Liver (tissue), 9 donors: ENCODE measurements around the gene CD96. TPM values are rescaled to one million over a fixed set of nuclear protein-coding genes. Genes with fewer than 3 reads are reported as not detected.

Experiments used
- DNase-seq: peaks from one replicate; pipeline ENCODE4 v3.0.0-alpha.2; 2017; ENCODE audit warnings: low spot score
- H3K27ac ChIP-seq, 2 donors: one replicate each; pipeline ENCODE4 v1.7.0; 2013; ENCODE audit warnings: inconsistent platforms in 2 of 2, low read length in 2 of 2, control low read depth in 1 of 2, low read depth in 1 of 2, mild to moderate bottlenecking in 1 of 2
- H3K27me3 ChIP-seq, 4 donors: one replicate each; pipeline versions ENCODE4 v1.6.1 to v1.7.0; 2013; ENCODE audit warnings: low read length in 3 of 4, inconsistent platforms in 1 of 4, mild to moderate bottlenecking in 1 of 4, moderate library complexity in 1 of 4; ENCODE audit not compliant: control insufficient read depth in 4 of 4, insufficient read depth in 4 of 4
- H3K36me3 ChIP-seq, 4 donors: one replicate each; pipeline versions ENCODE4 v1.6.1 to v1.7.0; 2013; ENCODE audit warnings: low read length in 3 of 4, mild to moderate bottlenecking in 3 of 4, low read depth in 1 of 4, moderate library complexity in 1 of 4; ENCODE audit not compliant: control insufficient read depth in 4 of 4, insufficient read depth in 3 of 4
- H3K4me1 ChIP-seq, 4 donors: one replicate each; pipeline versions ENCODE4 v1.6.1 to v1.7.0; 2013; ENCODE audit warnings: low read length in 3 of 4, mild to moderate bottlenecking in 3 of 4, moderate library complexity in 1 of 4; ENCODE audit not compliant: control insufficient read depth in 4 of 4, insufficient read depth in 4 of 4
- H3K4me3 ChIP-seq, 3 donors: one replicate each; pipeline versions ENCODE4 v1.6.1 to v1.7.0; 2013; ENCODE audit warnings: low read length in 3 of 3, control low read depth in 1 of 3, low read depth in 1 of 3, mild to moderate bottlenecking in 1 of 3
- H3K9ac ChIP-seq, 2 donors: one replicate each; pipeline ENCODE4 v1.7.0; 2013; ENCODE audit warnings: low read length in 2 of 2, mild to moderate bottlenecking in 2 of 2, moderate library complexity in 2 of 2, control low read depth in 1 of 2, low read depth in 1 of 2
- H3K9me3 ChIP-seq, 4 donors: one replicate each; pipeline versions ENCODE4 v1.6.1 to v1.7.0; 2013; ENCODE audit warnings: low read length in 3 of 4; ENCODE audit not compliant: control insufficient read depth in 4 of 4
- EGR1 ChIP-seq, 2 donors: IDR thresholded peaks; 2 replicates each; pipeline ENCODE4 v1.6.1; 2016 to 2018; ENCODE audit warnings: antibody characterized with exemption in 2 of 2, low read depth in 2 of 2
- FOXA1 ChIP-seq: IDR thresholded peaks from 2 replicates; pipeline ENCODE4 v1.6.1; 2016; ENCODE audit warnings: antibody characterized with exemption
- FOXA2 ChIP-seq: IDR thresholded peaks from 2 replicates; pipeline ENCODE4 v1.6.1; 2016; ENCODE audit warnings: antibody characterized with exemption
- GABPA ChIP-seq, 2 donors: IDR thresholded peaks in 1 of 2; conservative IDR thresholded peaks in 1 of 2; 2 replicates each; pipeline ENCODE4 v1.6.1; 2016; ENCODE audit warnings: antibody characterized with exemption in 2 of 2, mild to moderate bottlenecking in 1 of 2, moderate library complexity in 1 of 2
- HNF4A ChIP-seq, 2 donors: conservative IDR thresholded peaks; 2 replicates each; pipeline ENCODE4 v1.6.1; 2016; ENCODE audit warnings: antibody characterized with exemption in 2 of 2, mild to moderate bottlenecking in 2 of 2
- HNF4G ChIP-seq: IDR thresholded peaks from 2 replicates; pipeline ENCODE4 v1.6.1; 2016; ENCODE audit warnings: antibody characterized with exemption
- JUND ChIP-seq, 2 donors: IDR thresholded peaks; 2 replicates each; pipeline ENCODE4 v1.6.1; 2016; ENCODE audit warnings: antibody characterized with exemption in 2 of 2
- NR2F2 ChIP-seq: IDR thresholded peaks from 2 replicates; pipeline ENCODE4 v1.6.1; 2016; ENCODE audit warnings: antibody characterized with exemption
- RAD21 ChIP-seq, 2 donors: IDR thresholded peaks; 2 replicates each; pipeline ENCODE4 v1.6.1; 2016; ENCODE audit warnings: antibody characterized with exemption in 2 of 2, mild to moderate bottlenecking in 2 of 2
- RXRA ChIP-seq, 2 donors: IDR thresholded peaks; 2 replicates each; pipeline ENCODE4 v1.6.1; 2017 to 2018; ENCODE audit warnings: antibody characterized with exemption in 2 of 2, mild to moderate bottlenecking in 1 of 2
- SP1 ChIP-seq: IDR thresholded peaks from 2 replicates; pipeline ENCODE4 v1.6.1; 2018; ENCODE audit warnings: antibody characterized with exemption, mild to moderate bottlenecking
- TAF1 ChIP-seq: conservative IDR thresholded peaks from 2 replicates; pipeline ENCODE4 v1.6.1; 2016; ENCODE audit warnings: antibody characterized with exemption, mild to moderate bottlenecking
- YY1 ChIP-seq: IDR thresholded peaks from 2 replicates; pipeline ENCODE4 v1.6.1; 2016; ENCODE audit warnings: antibody characterized with exemption, mild to moderate bottlenecking
- WGBS: extraction: QIAGEN DNeasy Blood & Tissue Kit; methylation state at CpG from one replicate; pipeline ENCODE4 v1.1.7; 2013; 5-methylcytosine and 5-hydroxymethylcytosine counted together
- polyA plus RNA-seq, 2 donors: library from polyadenylated mRNA; stranded (reverse) in 1 of 2; unstranded in 1 of 2; fragments of 200-250 nt in 1 of 2; fragments of >200 nt in 1 of 2; fragmentation: Nextera tagmentation in 1 of 2; extraction: Ambion mirVana in 1 of 2; gene quantifications; one replicate each; pipeline versions ENCODE4 v1.2.1 to v1.2.3, GENCODE V29; 2013 to 2015
- total RNA-seq, 2 donors: library from RNA; depleted of rRNA; stranded (reverse); fragments of >200 nt; gene quantifications; one replicate each; pipeline ENCODE4 v1.2.3, GENCODE V29; 2014
- TF ChIP-seq, protein P1 (sequence below): fragments of 150-350 bp; IDR thresholded peaks from 2 replicates; pipeline ENCODE4 v1.5.1; 2017; ENCODE audit warnings: improper control_type of control experiment, low read depth, low read length; ENCODE audit not compliant: missing input control
- TF ChIP-seq, protein P2 (sequence below): IDR thresholded peaks from 2 replicates; pipeline ENCODE4 v1.6.1; 2016; ENCODE audit warnings: antibody characterized with exemption
- TF ChIP-seq, protein P3 (sequence below): IDR thresholded peaks from 2 replicates; pipeline ENCODE4 v1.6.1; 2016; ENCODE audit warnings: antibody characterized with exemption, mild to moderate bottlenecking
- TF ChIP-seq, protein P4 (sequence below): IDR thresholded peaks from 2 replicates; pipeline ENCODE4 v1.6.1; 2016; ENCODE audit warnings: antibody characterized with exemption
- TF ChIP-seq, protein P5 (sequence below): IDR thresholded peaks from 2 replicates; pipeline ENCODE4 v1.6.1; 2016; ENCODE audit warnings: antibody characterized with exemption
- donor health status: healthy.
- donor health status: healthy.
- donor health status: healthy.
- donor health status: healthy.
- donor health status: healthy.

Gene CD96
- total and polyA plus RNA-seq, 4 donors = 0.46 to 2.7 (median 0.92) TPM

DNA sequence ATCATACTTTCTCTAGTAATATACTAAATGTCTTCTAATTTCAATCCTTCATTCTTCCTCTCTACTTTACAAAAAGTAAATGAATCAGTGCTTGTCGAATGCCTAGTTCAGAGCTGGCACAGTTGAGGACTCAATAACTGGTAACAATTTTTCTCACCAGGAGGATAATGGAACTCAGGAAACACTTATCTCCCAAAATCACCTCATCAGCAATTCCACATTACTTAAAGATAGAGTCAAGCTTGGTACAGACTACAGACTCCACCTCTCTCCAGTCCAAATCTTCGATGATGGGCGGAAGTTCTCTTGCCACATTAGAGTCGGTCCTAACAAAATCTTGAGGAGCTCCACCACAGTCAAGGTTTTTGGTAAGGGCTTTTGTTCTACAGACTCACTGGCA, 36.9 kb downstream of the CD96 start:
- TF ChIP-seq EGR1 (IDR thresholded peaks at IDR 0.05; ENCODE audit: low read depth in 2 of 2) = no peak
- TF ChIP-seq HNF4G = no peak
- TF ChIP-seq RXRA (IDR thresholded peaks at IDR 0.05) = no peak
- no peak for TF ChIP-seq YY1
- no peak for TF ChIP-seq SP1
- no peak for TF ChIP-seq TAF1
- TF ChIP-seq, protein P1, sequence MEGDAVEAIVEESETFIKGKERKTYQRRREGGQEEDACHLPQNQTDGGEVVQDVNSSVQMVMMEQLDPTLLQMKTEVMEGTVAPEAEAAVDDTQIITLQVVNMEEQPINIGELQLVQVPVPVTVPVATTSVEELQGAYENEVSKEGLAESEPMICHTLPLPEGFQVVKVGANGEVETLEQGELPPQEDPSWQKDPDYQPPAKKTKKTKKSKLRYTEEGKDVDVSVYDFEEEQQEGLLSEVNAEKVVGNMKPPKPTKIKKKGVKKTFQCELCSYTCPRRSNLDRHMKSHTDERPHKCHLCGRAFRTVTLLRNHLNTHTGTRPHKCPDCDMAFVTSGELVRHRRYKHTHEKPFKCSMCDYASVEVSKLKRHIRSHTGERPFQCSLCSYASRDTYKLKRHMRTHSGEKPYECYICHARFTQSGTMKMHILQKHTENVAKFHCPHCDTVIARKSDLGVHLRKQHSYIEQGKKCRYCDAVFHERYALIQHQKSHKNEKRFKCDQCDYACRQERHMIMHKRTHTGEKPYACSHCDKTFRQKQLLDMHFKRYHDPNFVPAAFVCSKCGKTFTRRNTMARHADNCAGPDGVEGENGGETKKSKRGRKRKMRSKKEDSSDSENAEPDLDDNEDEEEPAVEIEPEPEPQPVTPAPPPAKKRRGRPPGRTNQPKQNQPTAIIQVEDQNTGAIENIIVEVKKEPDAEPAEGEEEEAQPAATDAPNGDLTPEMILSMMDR = no peak
- TF ChIP-seq JUND (IDR thresholded peaks at IDR 0.05) = no peak
- no peak for TF ChIP-seq FOXA1
- no peak for TF ChIP-seq HNF4A (conservative IDR thresholded peaks at IDR 0.05)
- TF ChIP-seq NR2F2 = no peak
- TF ChIP-seq FOXA2 = no peak
- no peak for TF ChIP-seq GABPA (IDR thresholded peaks at IDR 0.05 in 1 of 2, conservative IDR thresholded peaks at IDR 0.05 in 1 of 2)
- 94% methylated on average over 4 of the region's 4 CpGs for WGBS
- Histone ChIP-seq H3K27me3 (peaks cover 0 to 3% (median 0%) of the 10 kb centered on the region in 4 donors), H3K4me1 (no peaks in the 10 kb centered on the region), H3K27ac (no peak overlapping the region), H3K9me3 (no peaks in the 10 kb centered on the region), H3K36me3 (no peaks in the 10 kb centered on the region), H3K4me3 (no peak overlapping the region), H3K9ac (no peak overlapping the region)
- DNase-seq = no peak

DNA sequence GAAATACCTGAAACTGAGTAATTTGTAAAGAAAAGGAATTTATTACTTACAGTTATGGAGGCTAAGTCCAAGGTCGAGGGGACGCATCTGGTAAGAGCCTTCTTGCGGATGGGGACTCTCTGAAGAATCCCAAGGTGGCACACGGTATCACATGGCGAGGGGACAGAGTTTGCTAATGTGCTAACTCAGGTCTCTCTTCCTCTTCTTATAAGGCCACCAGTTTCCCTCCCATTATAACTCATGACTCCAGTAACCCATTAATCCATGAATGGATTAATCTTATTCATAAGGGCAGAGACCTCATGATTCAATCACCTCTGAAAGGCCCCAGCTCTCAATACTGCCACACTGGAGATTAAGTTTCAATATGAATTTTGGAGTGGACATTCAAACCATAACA, 37.5 kb downstream of the CD96 start:
- Histone ChIP-seq H3K9ac (no peak overlapping the region), H3K27me3 (peaks cover 0 to 3% (median 0%) of the 10 kb centered on the region in 4 donors)

More for the DNA sequence above, 37.5 kb downstream of the CD96 start:
- no peak for DNase-seq
- 92% methylated on average over 5 of the region's 5 CpGs for WGBS
- Histone ChIP-seq H3K4me3 (no peak overlapping the region), H3K9me3 (no peaks in the 10 kb centered on the region), H3K4me1 (no peaks in the 10 kb centered on the region), H3K36me3 (no peaks in the 10 kb centered on the region), H3K27ac (no peak overlapping the region)
- TF ChIP-seq RAD21 (IDR thresholded peaks at IDR 0.05) = no peak
- TF ChIP-seq, protein P2, sequence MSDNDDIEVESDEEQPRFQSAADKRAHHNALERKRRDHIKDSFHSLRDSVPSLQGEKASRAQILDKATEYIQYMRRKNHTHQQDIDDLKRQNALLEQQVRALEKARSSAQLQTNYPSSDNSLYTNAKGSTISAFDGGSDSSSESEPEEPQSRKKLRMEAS = no peak
- TF ChIP-seq, protein P1 = no peak
- TF ChIP-seq, protein P3, sequence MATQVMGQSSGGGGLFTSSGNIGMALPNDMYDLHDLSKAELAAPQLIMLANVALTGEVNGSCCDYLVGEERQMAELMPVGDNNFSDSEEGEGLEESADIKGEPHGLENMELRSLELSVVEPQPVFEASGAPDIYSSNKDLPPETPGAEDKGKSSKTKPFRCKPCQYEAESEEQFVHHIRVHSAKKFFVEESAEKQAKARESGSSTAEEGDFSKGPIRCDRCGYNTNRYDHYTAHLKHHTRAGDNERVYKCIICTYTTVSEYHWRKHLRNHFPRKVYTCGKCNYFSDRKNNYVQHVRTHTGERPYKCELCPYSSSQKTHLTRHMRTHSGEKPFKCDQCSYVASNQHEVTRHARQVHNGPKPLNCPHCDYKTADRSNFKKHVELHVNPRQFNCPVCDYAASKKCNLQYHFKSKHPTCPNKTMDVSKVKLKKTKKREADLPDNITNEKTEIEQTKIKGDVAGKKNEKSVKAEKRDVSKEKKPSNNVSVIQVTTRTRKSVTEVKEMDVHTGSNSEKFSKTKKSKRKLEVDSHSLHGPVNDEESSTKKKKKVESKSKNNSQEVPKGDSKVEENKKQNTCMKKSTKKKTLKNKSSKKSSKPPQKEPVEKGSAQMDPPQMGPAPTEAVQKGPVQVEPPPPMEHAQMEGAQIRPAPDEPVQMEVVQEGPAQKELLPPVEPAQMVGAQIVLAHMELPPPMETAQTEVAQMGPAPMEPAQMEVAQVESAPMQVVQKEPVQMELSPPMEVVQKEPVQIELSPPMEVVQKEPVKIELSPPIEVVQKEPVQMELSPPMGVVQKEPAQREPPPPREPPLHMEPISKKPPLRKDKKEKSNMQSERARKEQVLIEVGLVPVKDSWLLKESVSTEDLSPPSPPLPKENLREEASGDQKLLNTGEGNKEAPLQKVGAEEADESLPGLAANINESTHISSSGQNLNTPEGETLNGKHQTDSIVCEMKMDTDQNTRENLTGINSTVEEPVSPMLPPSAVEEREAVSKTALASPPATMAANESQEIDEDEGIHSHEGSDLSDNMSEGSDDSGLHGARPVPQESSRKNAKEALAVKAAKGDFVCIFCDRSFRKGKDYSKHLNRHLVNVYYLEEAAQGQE = no peak
- TF ChIP-seq YY1 = no peak
- TF ChIP-seq NR2F2 = no peak
- no peak for TF ChIP-seq JUND (IDR thresholded peaks at IDR 0.05)
- TF ChIP-seq, protein P4, sequence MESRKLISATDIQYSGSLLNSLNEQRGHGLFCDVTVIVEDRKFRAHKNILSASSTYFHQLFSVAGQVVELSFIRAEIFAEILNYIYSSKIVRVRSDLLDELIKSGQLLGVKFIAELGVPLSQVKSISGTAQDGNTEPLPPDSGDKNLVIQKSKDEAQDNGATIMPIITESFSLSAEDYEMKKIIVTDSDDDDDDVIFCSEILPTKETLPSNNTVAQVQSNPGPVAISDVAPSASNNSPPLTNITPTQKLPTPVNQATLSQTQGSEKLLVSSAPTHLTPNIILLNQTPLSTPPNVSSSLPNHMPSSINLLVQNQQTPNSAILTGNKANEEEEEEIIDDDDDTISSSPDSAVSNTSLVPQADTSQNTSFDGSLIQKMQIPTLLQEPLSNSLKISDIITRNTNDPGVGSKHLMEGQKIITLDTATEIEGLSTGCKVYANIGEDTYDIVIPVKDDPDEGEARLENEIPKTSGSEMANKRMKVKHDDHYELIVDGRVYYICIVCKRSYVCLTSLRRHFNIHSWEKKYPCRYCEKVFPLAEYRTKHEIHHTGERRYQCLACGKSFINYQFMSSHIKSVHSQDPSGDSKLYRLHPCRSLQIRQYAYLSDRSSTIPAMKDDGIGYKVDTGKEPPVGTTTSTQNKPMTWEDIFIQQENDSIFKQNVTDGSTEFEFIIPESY = no peak
- TF ChIP-seq HNF4A (conservative IDR thresholded peaks at IDR 0.05) = no peak
- no peak for TF ChIP-seq HNF4G
- TF ChIP-seq TAF1 = no peak
- TF ChIP-seq EGR1 (IDR thresholded peaks at IDR 0.05; ENCODE audit: low read depth in 2 of 2) = no peak
- no peak for TF ChIP-seq GABPA (IDR thresholded peaks at IDR 0.05 in 1 of 2, conservative IDR thresholded peaks at IDR 0.05 in 1 of 2)
- TF ChIP-seq RXRA (IDR thresholded peaks at IDR 0.05) = no peak
- no peak for TF ChIP-seq SP1
- no peak for TF ChIP-seq FOXA2
- TF ChIP-seq, protein P5, sequence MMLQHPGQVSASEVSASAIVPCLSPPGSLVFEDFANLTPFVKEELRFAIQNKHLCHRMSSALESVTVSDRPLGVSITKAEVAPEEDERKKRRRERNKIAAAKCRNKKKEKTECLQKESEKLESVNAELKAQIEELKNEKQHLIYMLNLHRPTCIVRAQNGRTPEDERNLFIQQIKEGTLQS = no peak
- no peak for TF ChIP-seq FOXA1
